ENCODE data around the gene DMXL1. TPM values are rescaled to one million over a fixed set of nuclear protein-coding genes. Genes with fewer than 3 reads are reported as not detected.
"Not testable (repeated sequence)": the region's sequence is repeated elsewhere in the genome, so short reads cannot be mapped to it uniquely, and the experiment has no call there.

DMXL1 gene
- total RNA-seq, 1 experiment from 2014 or later = 107 TPM

- Histone ChIP-seq H3K9ac (ENCODE audit: low read length) (no peak overlapping the region), H3K9me3 (ENCODE audit: low read length) (no peaks in the 10 kb centered on the region), H3K36me3 (ENCODE audit: insufficient read depth, low read length) (no peaks in the 10 kb centered on the region; the same call in 1 of the 2 replicates), H3K27me3 (ENCODE audit: low read length) (no peaks in the 10 kb centered on the region), H3K27ac (ENCODE audit: low read length) (no peak overlapping the region), H3K4me1 (ENCODE audit: low read length) (peaks cover 8% of the 10 kb centered on the region), H3K4me3 (ENCODE audit: low read length) (no peak overlapping the region), H3K4me2 (ENCODE audit: low read depth, low read length, poor library complexity, severe bottlenecking) (no peak overlapping the region), H3K79me2 (ENCODE audit: low read length) (no peaks in the 10 kb centered on the region), H4K20me1 (ENCODE audit: insufficient read depth, low read depth, low read length) (no peaks in the 10 kb centered on the region), H3K9me2 (replicated peaks; ENCODE audit: insufficient read depth, low read length) (no peaks in the 10 kb centered on the region), H2AFZ (ENCODE audit: low read length) (no peak overlapping the region)
- DNase-seq = no peak
These were observed 167.6 kb downstream of the DMXL1 start for GRCh38 chr5:119238265-119239118.

GRCh38 chr5:119239119-119239417, 168.2 kb downstream of the DMXL1 start:
- Histone ChIP-seq H3K27me3 (ENCODE audit: low read length) (no peaks in the 10 kb centered on the region), H3K9me2 (replicated peaks; ENCODE audit: insufficient read depth, low read length) (no peaks in the 10 kb centered on the region), H4K20me1 (ENCODE audit: insufficient read depth, low read depth, low read length) (no peaks in the 10 kb centered on the region), H3K79me2 (ENCODE audit: low read length) (no peaks in the 10 kb centered on the region), H3K9me3 (ENCODE audit: low read length) (no peaks in the 10 kb centered on the region), H3K9ac (ENCODE audit: low read length) (no peak overlapping the region), H2AFZ (ENCODE audit: low read length) (no peak overlapping the region), H3K4me1 (ENCODE audit: low read length) (peaks cover 10% of the 10 kb centered on the region), H3K4me3 (ENCODE audit: low read length) (no peak overlapping the region), H3K36me3 (ENCODE audit: insufficient read depth, low read length) (no peaks in the 10 kb centered on the region; the same call in 1 of the 2 replicates), H3K4me2 (ENCODE audit: low read depth, low read length, poor library complexity, severe bottlenecking) (no peak overlapping the region), H3K27ac (ENCODE audit: low read length) (no peak overlapping the region)
- no peak for DNase-seq

DNA sequence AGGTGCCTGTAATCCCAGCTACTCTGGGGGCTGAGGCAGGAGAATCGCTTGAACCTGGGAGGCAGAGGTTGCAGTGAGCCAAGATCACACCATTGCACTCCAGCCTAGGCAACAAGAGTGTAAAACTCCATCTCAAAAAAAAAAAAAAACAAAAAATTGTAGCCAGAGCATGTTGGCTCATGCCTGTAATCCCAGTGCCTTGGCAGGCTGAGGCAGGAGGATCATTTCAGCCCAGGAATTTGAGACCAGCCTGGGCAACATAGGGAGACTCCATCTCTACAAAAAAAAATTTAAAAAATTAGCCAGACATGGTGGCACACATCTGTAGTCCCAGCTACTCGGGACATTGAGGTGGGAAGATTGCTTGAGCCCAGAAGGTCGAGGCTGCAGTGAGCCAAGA, 168.9 kb downstream of the DMXL1 start:
- DNase-seq; H3K79me2 ChIP-seq (ENCODE audit: low read length); H3K27ac ChIP-seq (ENCODE audit: low read length); H2AFZ ChIP-seq (ENCODE audit: low read length); H3K4me2 ChIP-seq (ENCODE audit: low read depth, low read length, poor library complexity, severe bottlenecking); H3K4me3 ChIP-seq (ENCODE audit: low read length); H3K9ac ChIP-seq (ENCODE audit: low read length); H3K4me1 ChIP-seq (ENCODE audit: low read length); H3K27me3 ChIP-seq (ENCODE audit: low read length); H3K36me3 ChIP-seq (ENCODE audit: insufficient read depth, low read length); H3K9me2 ChIP-seq (replicated peaks; ENCODE audit: insufficient read depth, low read length); H4K20me1 ChIP-seq (ENCODE audit: insufficient read depth, low read depth, low read length); H3K9me3 ChIP-seq (ENCODE audit: low read length): not testable (repeated sequence)

DNA sequence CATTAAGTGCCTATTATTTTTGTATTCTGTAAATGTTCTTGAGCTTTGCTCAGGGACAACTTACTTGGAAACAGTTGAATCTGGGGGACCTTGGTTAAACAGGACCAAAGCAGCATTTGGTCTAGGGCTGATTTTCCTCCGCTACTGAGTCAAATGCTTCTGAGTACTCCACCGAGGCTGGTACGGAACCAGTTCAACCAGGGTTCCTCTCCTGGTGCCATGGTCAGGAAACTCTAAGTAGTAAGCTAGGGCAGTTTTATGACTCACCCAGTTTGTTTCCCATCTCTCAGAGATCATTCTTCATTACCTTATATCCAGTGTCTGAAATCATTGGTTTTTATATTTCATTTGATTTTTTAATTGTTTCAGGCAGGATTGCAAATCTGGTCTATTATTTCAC, 173.0 kb downstream of the DMXL1 start:
- Histone ChIP-seq H4K20me1 (ENCODE audit: insufficient read depth, low read depth, low read length) (no peaks in the 10 kb centered on the region), H3K4me2 (ENCODE audit: low read depth, low read length, poor library complexity, severe bottlenecking) (no peak overlapping the region), H3K9ac (ENCODE audit: low read length) (no peak overlapping the region), H3K27me3 (ENCODE audit: low read length) (no peaks in the 10 kb centered on the region), H3K4me3 (ENCODE audit: low read length) (no peak overlapping the region), H3K27ac (ENCODE audit: low read length) (no peak overlapping the region), H3K9me2 (replicated peaks; ENCODE audit: insufficient read depth, low read length) (no peaks in the 10 kb centered on the region), H2AFZ (ENCODE audit: low read length) (no peak overlapping the region), H3K9me3 (ENCODE audit: low read length) (no peaks in the 10 kb centered on the region), H3K79me2 (ENCODE audit: low read length) (no peaks in the 10 kb centered on the region), H3K36me3 (ENCODE audit: insufficient read depth, low read length) (peaks cover 6% of the 10 kb centered on the region; the same call in 1 of the 2 replicates), H3K4me1 (ENCODE audit: low read length) (peaks cover 10% of the 10 kb centered on the region)
- DNase-seq = no peak

- H3K4me1 ChIP-seq (ENCODE audit: low read length) = no peaks in the 10 kb centered on the region
- no peak overlapping the region for H3K27ac ChIP-seq (ENCODE audit: low read length)
- no peaks in the 10 kb centered on the region for H3K9me3 ChIP-seq (ENCODE audit: low read length)
- H3K27me3 ChIP-seq (ENCODE audit: low read length) = no peaks in the 10 kb centered on the region
- no peak overlapping the region for H3K4me3 ChIP-seq (ENCODE audit: low read length)
- no peak overlapping the region for H3K4me2 ChIP-seq (ENCODE audit: low read depth, low read length, poor library complexity, severe bottlenecking)
- no peak overlapping the region for H2AFZ ChIP-seq (ENCODE audit: low read length)
- no peak for DNase-seq
- H3K36me3 ChIP-seq (ENCODE audit: insufficient read depth, low read length) = 0 out of 2 replicates have a peak, but pooled peaks cover 2% of the 10 kb centered on the region
- H3K79me2 ChIP-seq (ENCODE audit: low read length) = no peaks in the 10 kb centered on the region
- H3K9me2 ChIP-seq (replicated peaks; ENCODE audit: insufficient read depth, low read length) = no peaks in the 10 kb centered on the region
- H3K9ac ChIP-seq (ENCODE audit: low read length) = no peak overlapping the region
- no peaks in the 10 kb centered on the region for H4K20me1 ChIP-seq (ENCODE audit: insufficient read depth, low read depth, low read length)
These were observed 180.3 kb downstream of the DMXL1 start for GRCh38 chr5:119250946-119251901.

GRCh38 chr5:119255571-119256356, 184.9 kb downstream of the DMXL1 start:
- H3K9me2 ChIP-seq (replicated peaks; ENCODE audit: insufficient read depth, low read length) = no peaks in the 10 kb centered on the region
- H2AFZ ChIP-seq (ENCODE audit: low read length) = no peak overlapping the region
- no peaks in the 10 kb centered on the region for H3K36me3 ChIP-seq (ENCODE audit: insufficient read depth, low read length)
- no peak overlapping the region for H3K27ac ChIP-seq (ENCODE audit: low read length)
- no peaks in the 10 kb centered on the region for H3K79me2 ChIP-seq (ENCODE audit: low read length)
- peak; percentile 78 for DNase-seq
- no peaks in the 10 kb centered on the region for H3K9me3 ChIP-seq (ENCODE audit: low read length)
- H4K20me1 ChIP-seq (ENCODE audit: insufficient read depth, low read depth, low read length) = no peaks in the 10 kb centered on the region
- no peak overlapping the region for H3K4me3 ChIP-seq (ENCODE audit: low read length)
- no peaks in the 10 kb centered on the region for H3K4me1 ChIP-seq (ENCODE audit: low read length)
- no peaks in the 10 kb centered on the region for H3K27me3 ChIP-seq (ENCODE audit: low read length)
- H3K9ac ChIP-seq (ENCODE audit: low read length) = no peak overlapping the region
- H3K4me2 ChIP-seq (ENCODE audit: low read depth, low read length, poor library complexity, severe bottlenecking) = no peak overlapping the region

DNA sequence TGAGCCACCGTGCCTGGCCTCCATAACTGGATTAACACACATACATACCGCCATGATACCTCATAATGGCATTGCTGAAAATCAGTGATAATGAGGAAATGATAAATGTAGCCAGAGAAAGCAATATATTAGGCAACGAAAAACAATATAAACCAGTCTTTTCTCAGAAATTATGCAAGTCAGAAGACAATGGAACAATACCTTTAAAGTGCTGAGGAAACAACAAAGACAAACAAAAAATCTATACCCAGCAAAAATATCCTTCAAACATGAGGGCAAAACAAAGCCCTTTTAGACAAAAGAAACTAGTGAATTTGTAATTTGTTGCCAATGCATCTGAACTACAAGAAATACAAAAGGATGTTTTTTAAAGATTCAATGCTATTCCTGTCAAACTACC, 186.7 kb downstream of the DMXL1 start:
- no peaks in the 10 kb centered on the region for H3K9me2 ChIP-seq (replicated peaks; ENCODE audit: insufficient read depth, low read length)
- no peak overlapping the region for H3K27ac ChIP-seq (ENCODE audit: low read length)
- no peaks in the 10 kb centered on the region for H3K36me3 ChIP-seq (ENCODE audit: insufficient read depth, low read length)
- no peaks in the 10 kb centered on the region for H3K4me1 ChIP-seq (ENCODE audit: low read length)
- no peak for DNase-seq
- H3K27me3 ChIP-seq (ENCODE audit: low read length) = no peaks in the 10 kb centered on the region
- H3K4me2 ChIP-seq (ENCODE audit: low read depth, low read length, poor library complexity, severe bottlenecking) = no peak overlapping the region
- H3K9ac ChIP-seq (ENCODE audit: low read length) = no peak overlapping the region
- H2AFZ ChIP-seq (ENCODE audit: low read length) = no peak overlapping the region
- no peak overlapping the region for H3K4me3 ChIP-seq (ENCODE audit: low read length)
- H3K9me3 ChIP-seq (ENCODE audit: low read length) = no peaks in the 10 kb centered on the region
- no peaks in the 10 kb centered on the region for H4K20me1 ChIP-seq (ENCODE audit: insufficient read depth, low read depth, low read length)
- H3K79me2 ChIP-seq (ENCODE audit: low read length) = no peaks in the 10 kb centered on the region

- H3K4me3 ChIP-seq (ENCODE audit: low read length) = no peak overlapping the region
- H3K36me3 ChIP-seq (ENCODE audit: insufficient read depth, low read length) = no peaks in the 10 kb centered on the region
- H4K20me1 ChIP-seq (ENCODE audit: insufficient read depth, low read depth, low read length) = no peaks in the 10 kb centered on the region
- peaks cover 8% of the 10 kb centered on the region for H3K4me1 ChIP-seq (ENCODE audit: low read length)
- DNase-seq = no peak
- no peaks in the 10 kb centered on the region for H3K9me3 ChIP-seq (ENCODE audit: low read length)
- no peak overlapping the region for H2AFZ ChIP-seq (ENCODE audit: low read length)
- H3K4me2 ChIP-seq (ENCODE audit: low read depth, low read length, poor library complexity, severe bottlenecking) = no peak overlapping the region
- H3K27me3 ChIP-seq (ENCODE audit: low read length) = no peaks in the 10 kb centered on the region
- H3K79me2 ChIP-seq (ENCODE audit: low read length) = no peaks in the 10 kb centered on the region
- no peak overlapping the region for H3K9ac ChIP-seq (ENCODE audit: low read length)
- no peaks in the 10 kb centered on the region for H3K9me2 ChIP-seq (replicated peaks; ENCODE audit: insufficient read depth, low read length)
- no peak overlapping the region for H3K27ac ChIP-seq (ENCODE audit: low read length)
These were observed 192.8 kb downstream of the DMXL1 start for GRCh38 chr5:119263639-119264038.

Measured in Karpas-422 (cell line).